ENCODE results near the gene PCDHA6.
"Not testable (repeated sequence)": the region's sequence is repeated elsewhere in the genome, so short reads cannot be mapped to it uniquely, and the experiment has no call there.

Gene PCDHA6

DNA sequence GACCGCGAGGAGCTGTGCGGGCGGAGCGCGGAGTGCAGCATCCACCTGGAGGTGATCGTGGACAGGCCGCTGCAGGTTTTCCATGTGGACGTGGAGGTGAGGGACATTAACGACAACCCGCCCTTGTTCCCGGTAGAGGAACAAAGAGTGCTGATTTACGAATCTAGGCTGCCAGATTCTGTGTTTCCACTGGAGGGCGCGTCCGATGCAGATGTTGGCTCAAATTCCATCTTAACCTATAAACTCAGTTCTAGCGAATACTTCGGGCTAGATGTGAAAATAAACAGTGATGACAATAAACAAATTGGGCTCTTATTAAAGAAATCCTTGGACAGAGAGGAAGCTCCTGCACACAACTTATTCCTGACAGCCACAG lies 590 bp downstream of the PCDHA6 start:
- TF ChIP-seq, protein P1, sequence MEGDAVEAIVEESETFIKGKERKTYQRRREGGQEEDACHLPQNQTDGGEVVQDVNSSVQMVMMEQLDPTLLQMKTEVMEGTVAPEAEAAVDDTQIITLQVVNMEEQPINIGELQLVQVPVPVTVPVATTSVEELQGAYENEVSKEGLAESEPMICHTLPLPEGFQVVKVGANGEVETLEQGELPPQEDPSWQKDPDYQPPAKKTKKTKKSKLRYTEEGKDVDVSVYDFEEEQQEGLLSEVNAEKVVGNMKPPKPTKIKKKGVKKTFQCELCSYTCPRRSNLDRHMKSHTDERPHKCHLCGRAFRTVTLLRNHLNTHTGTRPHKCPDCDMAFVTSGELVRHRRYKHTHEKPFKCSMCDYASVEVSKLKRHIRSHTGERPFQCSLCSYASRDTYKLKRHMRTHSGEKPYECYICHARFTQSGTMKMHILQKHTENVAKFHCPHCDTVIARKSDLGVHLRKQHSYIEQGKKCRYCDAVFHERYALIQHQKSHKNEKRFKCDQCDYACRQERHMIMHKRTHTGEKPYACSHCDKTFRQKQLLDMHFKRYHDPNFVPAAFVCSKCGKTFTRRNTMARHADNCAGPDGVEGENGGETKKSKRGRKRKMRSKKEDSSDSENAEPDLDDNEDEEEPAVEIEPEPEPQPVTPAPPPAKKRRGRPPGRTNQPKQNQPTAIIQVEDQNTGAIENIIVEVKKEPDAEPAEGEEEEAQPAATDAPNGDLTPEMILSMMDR (IDR thresholded peaks at IDR 0.05; ENCODE audit: borderline replicate concordance, control extremely low read depth, extremely low read depth, insufficient read depth, missing control alignments): no peak
- in situ Hi-C loops (cut with MboI; ENCODE audit: low sequenced_read_pairs, unreplicated experiment): no loop called here
- DNase-seq (ENCODE audit: low spot score): no peak

DNA sequence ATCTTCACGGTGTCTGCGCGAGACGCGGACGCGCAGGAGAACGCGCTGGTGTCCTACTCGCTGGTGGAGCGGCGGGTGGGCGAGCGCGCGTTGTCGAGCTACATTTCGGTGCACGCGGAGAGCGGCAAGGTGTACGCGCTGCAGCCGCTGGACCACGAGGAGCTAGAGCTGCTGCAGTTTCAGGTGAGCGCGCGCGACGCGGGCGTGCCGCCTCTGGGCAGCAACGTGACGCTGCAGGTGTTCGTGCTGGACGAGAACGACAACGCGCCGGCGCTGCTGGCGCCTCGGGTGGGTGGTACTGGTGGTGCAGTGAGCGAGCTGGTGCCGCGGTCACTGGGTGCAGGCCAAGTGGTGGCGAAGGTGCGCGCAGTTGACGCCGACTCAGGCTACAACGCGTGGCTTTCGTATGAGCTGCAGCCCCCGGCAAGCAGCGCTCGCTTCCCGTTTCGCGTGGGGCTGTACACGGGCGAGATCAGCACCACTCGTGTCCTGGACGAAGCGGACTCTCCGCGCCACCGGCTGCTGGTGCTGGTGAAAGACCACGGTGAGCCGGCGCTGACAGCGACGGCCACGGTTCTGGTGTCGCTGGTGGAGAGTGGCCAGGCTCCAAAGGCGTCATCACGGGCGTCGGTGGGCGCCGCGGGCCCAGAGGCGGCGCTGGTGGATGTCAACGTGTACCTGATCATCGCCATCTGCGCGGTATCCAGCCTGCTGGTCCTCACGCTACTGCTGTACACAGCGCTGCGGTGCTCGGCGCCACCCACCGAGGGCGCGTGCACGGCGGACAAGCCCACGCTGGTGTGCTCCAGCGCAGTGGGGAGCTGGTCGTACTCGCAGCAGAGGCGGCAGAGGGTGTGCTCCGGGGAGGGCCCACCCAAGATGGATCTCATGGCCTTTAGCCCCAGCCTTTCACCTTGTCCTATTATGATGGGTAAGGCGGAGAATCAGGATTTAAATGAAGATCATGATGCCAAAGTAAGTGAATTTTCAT lies 2.0 kb downstream of the PCDHA6 start:
- in situ Hi-C loops (cut with MboI; ENCODE audit: low sequenced_read_pairs, unreplicated experiment); DNase-seq (ENCODE audit: low spot score): not testable (repeated sequence)

DNA sequence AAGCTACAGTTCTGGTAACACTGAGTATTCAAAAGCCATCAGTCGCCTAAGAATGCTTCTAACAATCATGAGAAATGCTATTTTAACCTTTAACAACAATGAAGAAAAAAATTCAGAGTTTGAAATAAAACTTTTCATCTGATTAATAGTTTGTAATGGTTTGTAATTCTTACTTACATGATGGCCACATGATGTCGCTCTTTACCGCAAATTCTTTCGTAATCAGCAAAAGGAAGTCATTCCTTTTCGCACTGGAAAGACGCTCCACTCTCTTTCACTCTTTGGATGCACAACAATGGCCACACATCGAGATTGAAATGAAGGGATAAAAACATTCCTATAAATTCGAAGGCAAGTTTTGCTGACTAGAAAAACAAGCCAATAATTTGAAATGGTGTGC lies 6.2 kb downstream of the PCDHA6 start, which contains the start of gene PCDHA7:
Gene PCDHA7, plus strand, starts transcription at position 277 of the 400 bp plus-strand sequence. Its CDS starts 115 bp downstream, at position 392.
- in situ Hi-C loops (cut with MboI; ENCODE audit: low sequenced_read_pairs, unreplicated experiment): no loop called here
- TF ChIP-seq, protein P1 (IDR thresholded peaks at IDR 0.05; ENCODE audit: borderline replicate concordance, control extremely low read depth, extremely low read depth, insufficient read depth, missing control alignments): no peak
- no peak for DNase-seq (ENCODE audit: low spot score)

DNA sequence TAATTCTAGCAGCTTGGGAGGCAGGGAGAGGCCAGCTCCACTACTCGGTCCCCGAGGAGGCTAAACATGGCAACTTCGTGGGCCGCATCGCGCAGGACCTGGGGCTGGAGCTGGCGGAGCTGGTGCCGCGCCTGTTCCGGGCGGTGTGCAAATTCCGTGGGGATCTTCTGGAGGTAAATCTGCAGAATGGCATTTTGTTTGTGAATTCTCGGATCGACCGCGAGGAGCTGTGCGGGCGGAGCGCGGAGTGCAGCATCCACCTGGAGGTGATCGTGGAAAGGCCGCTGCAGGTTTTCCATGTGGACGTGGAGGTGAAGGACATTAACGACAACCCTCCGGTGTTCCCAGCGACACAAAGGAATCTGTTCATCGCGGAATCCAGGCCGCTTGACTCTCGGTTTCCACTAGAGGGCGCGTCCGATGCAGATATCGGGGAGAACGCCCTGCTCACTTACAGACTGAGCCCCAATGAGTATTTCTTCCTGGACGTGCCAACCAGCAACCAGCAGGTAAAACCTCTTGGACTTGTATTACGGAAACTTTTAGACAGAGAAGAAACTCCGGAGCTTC lies 6.8 kb downstream of the PCDHA6 start:
- DNase-seq (ENCODE audit: low spot score); in situ Hi-C loops (cut with MboI; ENCODE audit: low sequenced_read_pairs, unreplicated experiment): not testable (repeated sequence)

DNA sequence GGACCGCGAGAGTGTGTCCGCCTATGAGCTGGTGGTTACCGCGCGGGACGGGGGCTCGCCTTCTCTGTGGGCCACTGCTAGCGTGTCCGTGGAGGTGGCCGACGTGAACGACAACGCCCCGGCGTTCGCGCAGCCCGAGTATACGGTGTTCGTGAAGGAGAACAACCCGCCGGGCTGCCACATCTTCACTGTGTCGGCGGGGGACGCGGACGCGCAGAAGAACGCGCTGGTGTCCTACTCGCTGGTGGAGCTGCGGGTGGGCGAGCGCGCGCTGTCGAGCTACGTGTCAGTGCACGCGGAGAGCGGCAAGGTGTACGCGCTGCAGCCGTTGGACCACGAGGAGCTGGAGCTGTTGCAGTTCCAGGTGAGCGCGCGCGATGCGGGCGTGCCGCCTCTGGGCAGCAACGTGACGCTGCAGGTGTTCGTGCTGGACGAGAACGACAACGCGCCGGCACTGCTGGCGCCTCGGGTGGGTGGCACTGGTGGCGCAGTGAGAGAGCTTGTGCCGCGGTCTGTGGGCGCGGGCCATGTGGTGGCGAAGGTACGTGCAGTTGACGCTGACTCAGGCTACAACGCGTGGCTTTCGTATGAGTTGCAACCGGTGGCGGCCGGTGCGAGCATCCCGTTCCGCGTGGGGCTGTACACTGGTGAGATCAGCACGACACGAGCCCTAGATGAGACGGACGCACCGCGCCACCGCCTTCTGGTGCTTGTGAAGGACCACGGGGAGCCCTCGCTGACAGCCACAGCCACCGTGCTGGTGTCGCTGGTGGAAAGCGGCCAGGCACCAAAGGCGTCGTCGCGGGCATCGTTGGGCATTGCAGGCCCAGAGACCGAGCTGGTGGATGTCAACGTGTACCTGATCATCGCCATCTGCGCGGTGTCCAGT lies 8.1 kb downstream of the PCDHA6 start:
- TF ChIP-seq, protein P1 (IDR thresholded peaks at IDR 0.05; ENCODE audit: borderline replicate concordance, control extremely low read depth, extremely low read depth, insufficient read depth, missing control alignments): no peak
- DNase-seq (ENCODE audit: low spot score): no peak
- in situ Hi-C loops (cut with MboI; ENCODE audit: low sequenced_read_pairs, unreplicated experiment): no loop called here

DNA sequence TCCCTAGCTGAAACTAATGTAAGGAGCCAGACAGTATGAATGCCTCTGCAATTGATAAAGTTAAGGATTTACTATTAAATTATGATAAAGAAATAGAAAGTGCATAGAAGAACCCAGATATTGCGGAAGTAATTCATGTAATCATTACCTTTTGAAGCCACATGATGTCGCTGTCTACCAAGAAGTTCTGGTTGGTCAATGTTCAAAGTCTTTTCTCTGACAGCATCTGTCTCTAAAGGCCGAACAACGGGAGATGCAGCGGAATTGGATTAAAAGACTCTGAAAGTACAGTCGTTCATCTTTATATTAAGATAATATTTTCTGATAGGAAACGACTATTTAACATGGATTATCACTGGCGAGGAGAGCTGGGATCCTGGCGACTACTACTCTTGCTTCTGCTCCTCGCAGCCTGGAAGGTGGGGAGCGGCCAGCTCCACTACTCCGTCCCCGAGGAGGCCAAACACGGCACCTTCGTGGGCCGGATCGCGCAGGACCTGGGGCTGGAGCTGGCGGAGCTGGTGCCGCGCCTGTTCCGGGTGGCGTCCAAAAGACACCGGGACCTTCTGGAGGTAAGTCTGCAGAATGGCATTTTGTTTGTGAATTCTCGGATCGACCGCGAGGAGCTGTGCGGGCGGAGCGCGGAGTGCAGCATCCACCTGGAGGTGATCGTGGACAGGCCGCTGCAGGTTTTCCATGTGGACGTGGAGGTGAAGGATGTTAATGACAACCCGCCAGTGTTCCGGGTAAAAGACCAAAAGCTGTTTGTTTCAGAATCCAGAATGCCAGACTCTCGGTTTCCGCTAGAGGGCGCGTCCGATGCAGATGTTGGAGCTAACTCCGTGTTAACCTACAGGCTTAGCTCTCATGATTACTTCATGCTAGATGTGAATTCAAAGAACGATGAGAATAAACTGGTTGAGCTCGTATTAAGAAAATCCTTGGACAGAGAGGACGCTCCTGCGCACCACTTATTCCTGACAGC lies 13.5 kb downstream of the PCDHA6 start, which contains the start of gene PCDHA8:
Gene PCDHA8, plus strand, starts transcription at position 210 of the 985 bp plus-strand sequence. Its CDS starts 135 bp downstream, at position 345.
- TF ChIP-seq, protein P1 (IDR thresholded peaks at IDR 0.05; ENCODE audit: borderline replicate concordance, control extremely low read depth, extremely low read depth, insufficient read depth, missing control alignments): no peak
- in situ Hi-C loops (cut with MboI; ENCODE audit: low sequenced_read_pairs, unreplicated experiment): no loop called here
- no peak for DNase-seq (ENCODE audit: low spot score)

All from GM13976 (cell line).